DMS 273 treated with DMSO at 0.1 percent for 48 hours (cell line): Measurements from ENCODE around the gene CCDC60.
"Not testable (repeated sequence)": the region's sequence is repeated elsewhere in the genome, so short reads cannot be mapped to it uniquely, and the experiment has no call there.

Experiments
- DNase-seq: peaks from one replicate; lab custom pipeline; 2025; lab: John Stamatoyannopoulos, UW

The CCDC60 gene

DNA sequence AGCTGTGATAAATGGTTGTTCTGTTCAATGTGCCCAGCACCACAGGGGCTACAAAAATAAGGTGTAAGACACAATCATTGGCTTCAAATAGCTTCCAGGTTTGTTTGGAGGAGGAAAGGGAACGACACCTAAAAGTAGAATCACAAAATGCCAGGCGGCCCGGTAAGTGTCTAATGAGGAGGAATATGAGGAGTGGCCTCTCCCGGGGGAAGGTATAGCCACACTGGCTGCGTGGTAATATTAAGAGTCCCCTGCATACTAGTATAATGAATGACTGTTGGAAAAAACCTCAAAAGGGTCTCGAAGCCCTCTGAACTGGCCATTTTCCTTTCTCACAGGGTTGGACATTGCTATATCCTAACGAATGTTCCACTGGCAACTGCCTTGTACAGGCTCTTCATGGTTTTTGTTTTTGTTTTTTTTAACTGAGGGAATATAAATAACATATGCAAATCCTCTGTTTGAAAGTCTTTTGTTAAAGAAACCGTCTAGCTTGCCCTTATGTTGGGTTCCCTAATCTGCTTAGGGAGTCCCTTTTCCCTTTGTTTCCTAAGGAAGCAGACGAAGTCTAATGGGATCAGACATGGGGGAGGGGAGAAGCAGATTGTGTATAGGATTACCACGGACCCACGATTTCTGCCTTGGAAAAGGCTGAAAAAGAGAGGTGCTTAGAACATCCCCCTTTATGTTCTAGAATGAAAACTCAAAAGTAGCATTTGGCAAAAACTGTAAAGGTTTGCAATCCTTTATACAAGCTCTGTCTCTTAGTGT, 4.2 kb downstream of the CCDC60 start:
- no peak for DNase-seq

- DNase-seq = no peak
Observed at GRCh38 chr12:119340578-119340977, 6.0 kb downstream of the CCDC60 start.

GRCh38 chr12:119341020-119341419, 6.5 kb downstream of the CCDC60 start:
- DNase-seq = no peak

DNA sequence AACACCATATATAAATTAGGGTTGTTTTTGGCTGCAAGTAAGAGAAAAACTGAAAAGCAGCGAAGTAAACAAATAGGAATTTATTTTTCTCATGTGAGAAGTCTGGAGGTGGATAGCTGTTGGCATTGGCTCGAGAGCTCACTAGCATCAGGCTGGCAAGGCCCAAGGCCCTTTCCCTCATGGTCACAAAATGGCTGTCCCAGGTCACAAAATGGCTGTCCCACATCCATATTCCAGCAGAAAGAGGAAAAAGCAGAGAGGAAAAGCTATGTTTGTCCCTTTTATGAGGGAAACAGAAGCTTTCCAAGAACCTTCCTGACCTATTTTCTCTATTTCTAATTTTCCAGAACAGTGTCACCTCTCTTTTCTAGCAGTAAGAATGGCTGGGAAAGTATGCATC, 7.5 kb downstream of the CCDC60 start:
- no peak for DNase-seq

DNA sequence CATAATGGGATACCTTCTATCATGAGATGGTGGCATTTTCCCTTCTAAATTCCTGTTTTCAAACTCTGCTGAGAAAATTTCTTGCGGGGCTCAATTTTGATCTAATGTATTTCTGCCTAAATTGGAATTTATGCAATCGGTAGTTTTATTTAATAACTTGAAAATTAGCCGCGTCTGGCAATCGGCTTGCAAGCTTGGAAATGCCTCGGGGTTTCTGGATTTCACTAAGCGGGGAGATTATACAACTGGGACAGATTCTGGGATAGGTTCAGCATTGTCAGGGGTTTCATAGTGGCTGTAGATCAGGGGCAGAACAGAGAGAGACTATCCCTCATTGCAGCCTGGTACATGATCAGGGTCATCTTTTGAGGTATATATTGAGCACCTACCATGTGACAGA, 8.6 kb downstream of the CCDC60 start:
- DNase-seq = no peak

DNA sequence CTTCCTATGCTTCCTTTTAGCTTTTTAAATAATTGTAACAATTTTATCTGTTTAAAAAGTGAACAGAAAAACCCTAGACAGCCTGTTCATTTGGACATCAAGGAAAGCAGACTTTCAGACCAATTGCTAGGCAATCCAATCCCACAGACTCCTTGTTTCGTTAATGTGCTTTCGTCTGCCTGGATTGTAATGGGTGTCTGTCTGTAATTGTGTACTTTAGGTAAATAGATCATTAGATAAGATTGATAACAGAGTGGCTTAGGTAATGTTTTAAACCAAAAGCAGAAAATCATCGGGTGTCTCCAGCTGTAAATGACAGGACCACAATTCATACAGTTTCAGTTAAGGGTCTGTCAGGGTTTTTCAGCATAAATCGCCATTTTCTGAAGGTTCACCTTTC, 19.6 kb downstream of the CCDC60 start:
- no peak for DNase-seq

DNA sequence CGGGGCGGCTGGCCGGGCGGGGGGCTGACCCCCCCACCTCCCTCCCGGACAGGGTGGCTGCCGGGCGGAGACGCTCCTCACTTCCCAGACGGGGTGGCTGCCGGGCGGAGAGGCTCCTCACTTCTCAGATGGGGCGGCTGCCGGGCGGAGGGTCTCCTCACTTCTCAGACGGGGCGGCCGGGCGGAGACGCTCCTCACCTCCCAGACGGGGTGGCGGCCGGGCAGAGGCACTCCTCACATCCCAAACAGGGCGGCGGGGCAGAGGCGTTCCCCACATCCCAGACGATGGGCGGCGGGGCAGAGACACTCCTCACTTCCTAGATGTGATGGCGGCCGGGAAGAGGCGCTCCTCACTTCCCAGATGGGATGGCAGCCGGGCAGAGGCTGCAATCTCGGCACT, 25.8 kb downstream of the CCDC60 start:
- DNase-seq = not testable (repeated sequence)

- DNase-seq = no peak
Observed at GRCh38 chr12:119363037-119363436, 28.5 kb downstream of the CCDC60 start.

GRCh38 chr12:119363490-119363889, 29.0 kb downstream of the CCDC60 start:
- no peak for DNase-seq

GRCh38 chr12:119365451-119365850, 30.9 kb downstream of the CCDC60 start:
- DNase-seq = no peak

GRCh38 chr12:119366007-119366406, 31.5 kb downstream of the CCDC60 start:
- no peak for DNase-seq

GRCh38 chr12:119369161-119369560, 34.6 kb downstream of the CCDC60 start:
- no peak for DNase-seq

- DNase-seq = no peak
Observed at GRCh38 chr12:119369907-119370546, 35.5 kb downstream of the CCDC60 start.

GRCh38 chr12:119372540-119372939, 38.0 kb downstream of the CCDC60 start:
- DNase-seq = no peak

GRCh38 chr12:119373001-119373400, 38.5 kb downstream of the CCDC60 start:
- DNase-seq = no peak

DNA sequence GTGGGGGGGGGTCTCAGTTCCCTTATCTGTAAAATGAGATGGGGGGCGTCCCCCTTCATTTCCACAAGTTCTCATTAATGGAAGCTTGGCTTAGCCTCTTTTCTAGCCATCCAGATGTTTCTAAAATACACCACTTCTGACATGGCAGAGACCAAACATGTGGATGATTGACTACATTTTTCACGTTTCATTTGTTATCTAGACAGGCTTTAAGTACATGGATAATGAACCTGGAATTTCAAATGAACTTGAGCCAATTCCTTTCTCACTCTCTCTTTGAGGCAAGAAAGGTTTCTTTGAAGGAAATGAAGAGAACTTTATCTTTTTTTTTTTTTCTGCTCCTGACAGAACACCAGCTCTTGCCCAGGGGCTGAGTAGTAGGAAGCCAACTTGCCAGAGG, 39.1 kb downstream of the CCDC60 start:
- DNase-seq = no peak

DNA sequence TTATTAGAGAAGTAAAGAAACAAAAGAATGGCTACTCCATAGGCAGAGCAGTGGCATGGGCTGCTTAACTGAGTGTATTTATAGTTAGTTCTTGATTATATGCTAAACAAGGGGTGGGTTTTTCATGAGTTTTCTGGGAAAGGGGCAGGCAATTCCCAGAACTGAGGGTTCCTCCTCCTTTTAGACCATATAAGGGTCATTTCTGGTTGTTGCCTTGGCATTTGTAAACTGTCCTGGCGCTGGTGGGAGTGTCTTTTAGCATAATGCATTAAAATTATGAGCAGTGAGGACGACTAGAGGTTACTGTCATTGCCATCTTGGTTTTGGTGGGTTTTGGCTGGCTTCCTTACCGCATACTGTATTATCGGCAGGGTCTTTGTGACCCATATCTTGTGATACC, 40.1 kb downstream of the CCDC60 start:
- DNase-seq = no peak

DNA sequence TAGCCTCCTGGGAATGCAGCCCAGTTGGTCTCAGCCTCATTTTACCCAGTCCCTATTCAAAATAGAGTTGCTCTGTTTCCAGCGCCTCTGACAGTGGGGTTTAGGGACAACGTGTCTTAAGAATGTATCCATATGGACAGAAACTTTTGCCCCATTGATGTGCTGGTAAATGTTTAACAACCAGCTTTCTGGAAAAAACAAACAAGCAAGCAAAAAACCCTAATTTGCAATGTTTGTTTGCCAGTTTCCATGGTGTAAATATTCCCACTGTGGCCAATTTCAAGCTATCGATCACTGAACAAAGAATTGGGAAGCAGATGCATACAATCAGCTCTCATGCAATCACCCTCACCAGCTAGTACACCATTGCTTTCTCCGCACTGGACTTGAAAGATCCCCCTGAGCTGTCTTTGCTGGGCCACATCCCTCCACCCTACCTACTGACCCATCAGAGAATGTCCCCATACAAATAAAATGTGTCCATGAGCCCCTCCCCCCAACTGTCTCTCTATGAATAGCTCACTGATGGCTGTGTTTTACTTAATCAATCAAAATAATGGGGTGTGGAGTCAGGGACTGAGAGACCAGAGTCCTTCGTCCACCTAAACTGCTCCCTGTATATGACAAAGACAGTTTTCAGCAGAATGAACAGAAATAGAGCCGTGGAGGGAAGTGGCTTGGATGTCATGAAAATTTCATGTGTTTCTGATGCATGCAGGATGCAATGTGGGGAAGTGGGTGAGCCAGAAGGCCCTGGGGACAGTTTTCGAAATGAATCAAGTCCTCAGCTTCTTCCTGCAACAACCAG, 40.8 kb downstream of the CCDC60 start:
- no peak for DNase-seq

DNA sequence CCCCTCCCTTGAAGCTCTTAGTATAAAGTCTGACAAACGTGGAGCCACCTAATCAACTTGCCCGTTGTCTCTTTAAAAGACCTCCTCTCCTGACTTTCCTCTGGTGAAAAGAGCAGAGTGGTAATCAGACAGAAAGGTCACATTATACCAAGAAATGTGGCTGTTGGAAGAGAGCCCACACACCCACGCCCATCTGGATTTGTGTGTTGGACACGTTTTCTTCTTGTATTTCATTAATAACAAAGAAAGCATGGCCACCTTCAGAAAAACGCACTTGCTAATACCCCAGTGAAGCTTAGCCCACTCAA, 41.3 kb downstream of the CCDC60 start:
- no peak for DNase-seq

GRCh38 chr12:119378903-119379302, 44.4 kb downstream of the CCDC60 start:
- no peak for DNase-seq

DNA sequence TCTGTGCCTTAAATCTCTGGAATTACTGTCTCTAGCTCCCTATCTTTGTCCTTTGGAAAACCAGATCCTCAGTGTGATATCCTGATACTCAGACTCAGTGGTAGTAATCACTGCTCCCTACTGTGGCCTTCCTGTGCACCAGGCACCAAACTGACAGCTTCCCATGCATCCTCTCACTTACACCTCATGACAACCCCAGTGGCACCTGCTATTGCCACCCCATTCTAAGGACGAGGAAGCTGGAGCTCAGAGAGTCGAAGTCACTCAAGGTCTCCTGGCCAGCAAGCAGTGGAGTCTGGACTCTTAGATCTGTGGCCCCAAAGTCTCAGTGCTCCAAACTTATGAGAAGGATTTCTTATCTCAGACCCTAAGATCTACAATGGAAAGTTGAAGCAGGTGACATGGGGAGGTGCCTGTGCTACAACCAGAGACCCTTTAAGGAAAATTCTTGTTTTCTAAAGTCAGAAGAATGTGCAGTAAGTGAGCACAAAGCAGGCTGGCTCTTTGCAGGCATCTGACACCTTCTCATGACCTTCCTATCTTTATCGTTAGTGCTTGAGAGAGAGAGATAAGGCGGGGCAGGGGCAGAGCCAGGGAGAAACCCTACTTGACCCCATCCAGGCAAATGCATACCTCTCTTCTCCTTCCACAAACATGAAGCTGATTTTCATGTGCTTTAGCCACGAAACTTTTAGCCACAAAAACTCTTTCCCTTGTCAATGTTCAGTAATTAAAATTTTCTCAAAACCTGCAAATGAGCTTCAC, 47.1 kb downstream of the CCDC60 start:
- no peak for DNase-seq

DNA sequence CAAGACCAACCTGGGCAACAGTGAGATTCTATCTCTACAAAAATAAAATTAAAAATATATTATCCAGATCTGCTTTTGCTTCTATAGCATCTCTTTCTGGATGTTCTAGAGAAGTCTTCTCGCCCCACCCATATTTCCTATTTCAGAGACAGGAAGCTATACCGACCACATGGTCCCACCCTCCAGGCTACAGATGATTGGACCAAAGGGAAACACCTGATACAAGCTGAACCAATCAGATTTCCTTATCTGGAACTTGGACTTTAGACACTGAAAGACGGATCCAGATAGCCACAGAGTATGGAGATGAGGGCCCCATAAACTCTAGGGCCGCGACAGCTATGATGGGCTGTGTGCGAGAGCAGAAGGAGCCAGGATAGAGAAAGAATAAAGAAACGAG, 48.7 kb downstream of the CCDC60 start:
- DNase-seq = no peak
